ENCODE data around the gene ZNF43. TPM values are rescaled to one million over a fixed set of nuclear protein-coding genes. Genes with fewer than 3 reads are reported as not detected.
"Not testable (repeated sequence)": the region's sequence is repeated elsewhere in the genome, so short reads cannot be mapped to it uniquely, and the experiment has no call there.

The ZNF43 gene
- total RNA-seq, 2 experiments from 2014 or later = 25.2 to 25.3 TPM

GRCh38 chr19:21789466-21790085 is 46.4 kb downstream of the ZNF43 start:
- Mint-ChIP-seq H3K27me3 (peaks cover 4% of the 10 kb centered on the region), H3K9me3 (peaks cover 16% of the 10 kb centered on the region), H3K4me3 (no peak overlapping the region), H3K36me3 (peaks cover 2% of the 10 kb centered on the region), H3K4me1 (ENCODE audit: low read depth) (no peaks in the 10 kb centered on the region), H3K27ac (no peak overlapping the region)
- no peak for DNase-seq
- POLR2A ChIA-PET = no interaction called here
- intact Hi-C loops (cut with micrococcal nuclease) = no loop called here
- CTCF ChIA-PET = no interaction called here

GRCh38 chr19:21786936-21787335 is 49.0 kb downstream of the ZNF43 start:
- intact Hi-C loops (cut with micrococcal nuclease) = no loop called here
- ChIA-PET POLR2A (no interaction called here), CTCF (no interaction called here)
- Mint-ChIP-seq H3K4me1 (ENCODE audit: low read depth) (no peaks in the 10 kb centered on the region), H3K36me3 (no peaks in the 10 kb centered on the region), H3K27ac (no peak overlapping the region), H3K9me3 (peaks cover 11% of the 10 kb centered on the region), H3K27me3 (peaks cover 4% of the 10 kb centered on the region), H3K4me3 (no peak overlapping the region)
- DNase-seq = no peak

GRCh38 chr19:21775792-21776191 is 60.2 kb downstream of the ZNF43 start:
- POLR2A ChIA-PET = not testable (repeated sequence)

GRCh38 chr19:21767065-21767800 is 68.7 kb downstream of the ZNF43 start, which contains the start of gene ZNF100:
ZNF100 (minus strand) TSS chr19:21767579; CDS start chr19:21767429, 150 bp downstream.
- ChIA-PET POLR2A (interaction anchor here (0.6 to 2.5 kb wide), 7 partner anchors 14 to 1342 kb away, joined by 3 to 28 read pairs (median 3); partner anchors contain the start of genes ZNF429, ZNF43 and ZNF708), CTCF (interaction anchor here (1.2 to 1.5 kb wide), 4 partner anchors 14 to 261 kb away, joined by 3 to 7 read pairs (median 4); partner anchors contain the start of gene ZNF429)
- peaks cover 29% of the 10 kb centered on the region for H3K36me3 Mint-ChIP-seq

More at GRCh38 chr19:21775792-21776191, 60.2 kb downstream of the ZNF43 start:
- H3K4me3 Mint-ChIP-seq; H3K27me3 Mint-ChIP-seq; H3K4me1 Mint-ChIP-seq (ENCODE audit: low read depth); H3K27ac Mint-ChIP-seq; intact Hi-C loops (cut with micrococcal nuclease); H3K9me3 Mint-ChIP-seq; DNase-seq; H3K36me3 Mint-ChIP-seq; CTCF ChIA-PET: not testable (repeated sequence)

GRCh38 chr19:21766705-21767064 is 69.3 kb downstream of the ZNF43 start:
- not testable (repeated sequence) for H3K27me3 Mint-ChIP-seq, H3K9me3 Mint-ChIP-seq
- H3K27ac Mint-ChIP-seq = peak overlapping the region; percentile 81
- CTCF ChIA-PET = interaction anchor here (1.2 to 1.5 kb wide), 3 partner anchors 14 to 261 kb away, joined by 4 to 7 read pairs (median 5); partner anchors contain the start of gene ZNF429
- peak; percentile 17 for DNase-seq
- peak overlapping the region; percentile 92 for H3K4me3 Mint-ChIP-seq
- intact Hi-C loops (cut with micrococcal nuclease) = loop anchor here (1.0 to 5.0 kb wide), 6 partner anchors 17 to 408 kb away; partner anchors contain the start of genes ZNF43 and ZNF738
- POLR2A ChIA-PET = interaction anchor here (1.0 to 2.5 kb wide), 5 partner anchors 13 to 1342 kb away, joined by 3 to 28 read pairs (median 4); partner anchors contain the start of genes ZNF429, ZNF43 and ZNF708
- H3K36me3 Mint-ChIP-seq = peaks cover 34% of the 10 kb centered on the region
- peaks cover 28% of the 10 kb centered on the region for H3K4me1 Mint-ChIP-seq (ENCODE audit: low read depth)

More at GRCh38 chr19:21767065-21767800, 68.7 kb downstream of the ZNF43 start, which contains the start of gene ZNF100:
- intact Hi-C loops (cut with micrococcal nuclease) = loop anchor here (1.0 to 5.0 kb wide), 6 partner anchors 18 to 408 kb away; partner anchors contain the start of genes ZNF43 and ZNF738
- DNase-seq = peak; percentile 92
- H3K4me3 Mint-ChIP-seq = peak within 1 kb of the TSS; percentile 92
- H3K27me3 Mint-ChIP-seq = no peaks in the 10 kb centered on the region
- no peaks in the 10 kb centered on the region for H3K9me3 Mint-ChIP-seq
- peak within 1 kb of the TSS; percentile 81 for H3K27ac Mint-ChIP-seq
- peaks cover 22% of the 10 kb centered on the region for H3K4me1 Mint-ChIP-seq (ENCODE audit: low read depth)

GRCh38 chr19:21765151-21765550 is 70.8 kb downstream of the ZNF43 start:
- DNase-seq = peak; percentile 44
- no peaks in the 10 kb centered on the region for H3K27me3 Mint-ChIP-seq
- ChIA-PET CTCF (no interaction called here), POLR2A (interaction anchor here (1.4 kb wide), 1 partner anchor 70 kb away, joined by 5 read pairs; the partner anchor contains the start of gene ZNF43)
- H3K9me3 Mint-ChIP-seq = no peaks in the 10 kb centered on the region
- intact Hi-C loops (cut with micrococcal nuclease) = loop anchor here (5.0 kb wide), 1 partner anchor 198 kb away; no protein-coding TSS in a partner anchor
- H3K36me3 Mint-ChIP-seq = peaks cover 46% of the 10 kb centered on the region
- no peak overlapping the region for H3K27ac Mint-ChIP-seq
- no peak overlapping the region for H3K4me3 Mint-ChIP-seq
- H3K4me1 Mint-ChIP-seq (ENCODE audit: low read depth) = peaks cover 29% of the 10 kb centered on the region

GRCh38 chr19:21761547-21761946 is 74.4 kb downstream of the ZNF43 start:
- DNase-seq; POLR2A ChIA-PET; intact Hi-C loops (cut with micrococcal nuclease); H3K9me3 Mint-ChIP-seq; CTCF ChIA-PET; H3K27ac Mint-ChIP-seq; H3K27me3 Mint-ChIP-seq; H3K4me3 Mint-ChIP-seq: not testable (repeated sequence)
- Mint-ChIP-seq H3K4me1 (ENCODE audit: low read depth) (peaks cover 27% of the 10 kb centered on the region), H3K36me3 (peaks cover 63% of the 10 kb centered on the region)

- H3K36me3 Mint-ChIP-seq = peaks cover 74% of the 10 kb centered on the region
- intact Hi-C loops (cut with micrococcal nuclease) = no loop called here
- no peak for DNase-seq
- H3K27ac Mint-ChIP-seq = no peak overlapping the region
- peaks cover 18% of the 10 kb centered on the region for H3K4me1 Mint-ChIP-seq (ENCODE audit: low read depth)
- H3K9me3 Mint-ChIP-seq = peaks cover 15% of the 10 kb centered on the region
- H3K4me3 Mint-ChIP-seq = no peak overlapping the region
- ChIA-PET CTCF (no interaction called here), POLR2A (interaction anchor here (0.7 kb wide), 1 partner anchor 77 kb away, joined by 3 read pairs; no protein-coding TSS in a partner anchor)
- H3K27me3 Mint-ChIP-seq = no peaks in the 10 kb centered on the region
Observed at GRCh38 chr19:21758296-21758695, 77.7 kb downstream of the ZNF43 start.

GRCh38 chr19:21755555-21755954 is 80.4 kb downstream of the ZNF43 start:
- H3K27ac Mint-ChIP-seq; H3K27me3 Mint-ChIP-seq; CTCF ChIA-PET; H3K4me3 Mint-ChIP-seq; POLR2A ChIA-PET; intact Hi-C loops (cut with micrococcal nuclease); DNase-seq; H3K4me1 Mint-ChIP-seq (ENCODE audit: low read depth): not testable (repeated sequence)
- Mint-ChIP-seq H3K9me3 (peaks cover 19% of the 10 kb centered on the region), H3K36me3 (peaks cover 75% of the 10 kb centered on the region)

Other genes starting within 250 kb of the ZNF43 start
- 10 to 100 TPM; 20.9 to 23.6 TPM for gene ZNF100, start 68.6 kb downstream of the ZNF43 start, total RNA-seq
- 1 to 10 TPM; 5.0 to 5.3 TPM for gene ZNF208, start 174.8 kb upstream of the ZNF43 start, total RNA-seq
- 10 to 100 TPM; 11.4 to 13.4 TPM for gene ZNF257, start 216.3 kb upstream of the ZNF43 start, total RNA-seq

All from activated CD4-positive, alpha-beta memory T cell treated with anti-CD3 and anti-CD28 coated beads for 36 hours (primary cell).